H9 (cell line): ENCODE data around the gene ACAA2. TPM values are rescaled to one million over a fixed set of nuclear protein-coding genes. Genes with fewer than 3 reads are reported as not detected.
A peak's percentile ranks its signal among the peaks of the same experiment; 100 is the strongest.

Experiments
- DNase-seq: peaks from one replicate; pipeline ENCODE4 v3.0.0-alpha.2; 2017
- H2AFZ ChIP-seq: one replicate; pipeline ENCODE4 v1.6.1; 2013; ENCODE audit warnings: mild to moderate bottlenecking, low read length, control low read depth, moderate library complexity
- H2AK5ac ChIP-seq: 2 replicates; pipeline ENCODE4 v1.6.1; 2013; ENCODE audit warnings: low read length, control low read depth, mixed read lengths; ENCODE audit not compliant: insufficient read length
- H2BK120ac ChIP-seq: one replicate; pipeline ENCODE4 v1.6.1; 2013; ENCODE audit warnings: low read depth, mild to moderate bottlenecking, low read length, control low read depth, inconsistent platforms; ENCODE audit not compliant: poor library complexity, severe bottlenecking
- H2BK12ac ChIP-seq: 2 replicates; pipeline ENCODE4 v1.6.1; 2013; ENCODE audit warnings: low read length, control low read depth, mixed read lengths, low read depth; ENCODE audit not compliant: insufficient read length
- H2BK15ac ChIP-seq: 2 replicates; pipeline ENCODE4 v1.6.1; 2013; ENCODE audit warnings: low read depth, low read length, control low read depth
- H2BK20ac ChIP-seq: one replicate; pipeline ENCODE4 v1.6.1; 2013; ENCODE audit warnings: low read depth, mild to moderate bottlenecking, low read length, control low read depth, inconsistent platforms; ENCODE audit not compliant: poor library complexity, severe bottlenecking
- H2BK5ac ChIP-seq: 2 replicates; pipeline ENCODE4 v1.6.1; 2013; ENCODE audit warnings: low read length, control low read depth, mixed read lengths; ENCODE audit not compliant: insufficient read length
- H3K14ac ChIP-seq: 2 replicates; pipeline ENCODE4 v1.6.1; 2013; ENCODE audit warnings: low read length, control low read depth; ENCODE audit not compliant: insufficient read depth
- H3K18ac ChIP-seq: 2 replicates; pipeline ENCODE4 v1.6.1; 2013; ENCODE audit warnings: low read depth, mild to moderate bottlenecking, mixed read lengths, low read length, control low read depth; ENCODE audit not compliant: insufficient read length
- H3K23ac ChIP-seq: 2 replicates; pipeline ENCODE4 v1.6.1; 2013; ENCODE audit warnings: low read length, control low read depth, mixed read lengths, low read depth; ENCODE audit not compliant: insufficient read length
- H3K23me2 ChIP-seq: 2 replicates; pipeline ENCODE4 v1.6.1; 2013; ENCODE audit warnings: low read depth, mild to moderate bottlenecking, mixed read lengths, low read length, control low read depth; ENCODE audit not compliant: insufficient read length, poor library complexity, severe bottlenecking
- H3K27ac ChIP-seq: 2 replicates; pipeline ENCODE4 v1.5.1; 2013; ENCODE audit warnings: low read length, control low read depth, mixed read lengths, low read depth; ENCODE audit not compliant: insufficient read length
- H3K27me3 ChIP-seq: 2 replicates; pipeline ENCODE4 v1.6.1; 2013; ENCODE audit warnings: low read length, control low read depth, inconsistent platforms; ENCODE audit not compliant: insufficient read depth
- H3K4ac ChIP-seq: 2 replicates; pipeline ENCODE4 v1.6.1; 2013; ENCODE audit warnings: low read depth, mild to moderate bottlenecking, control low read depth, inconsistent platforms, low read length, moderate library complexity
- H3K4me1 ChIP-seq: 2 replicates; pipeline ENCODE4 v1.6.1; 2013; ENCODE audit warnings: low read length, control low read depth, inconsistent platforms; ENCODE audit not compliant: insufficient read depth
- H3K4me2 ChIP-seq: 2 replicates; pipeline ENCODE4 v1.6.1; 2013; ENCODE audit warnings: low read length, control low read depth, mixed read lengths; ENCODE audit not compliant: insufficient read length, insufficient read depth
- H3K56ac ChIP-seq: 2 replicates; pipeline ENCODE4 v1.6.1; 2013; ENCODE audit warnings: low read depth, mild to moderate bottlenecking, mixed read lengths, low read length, control low read depth; ENCODE audit not compliant: insufficient read length
- H3K79me1 ChIP-seq: 2 replicates; pipeline ENCODE4 v1.6.1; 2013; ENCODE audit warnings: low read depth, mild to moderate bottlenecking, moderate library complexity, low read length, control low read depth, inconsistent platforms; ENCODE audit not compliant: insufficient read depth, poor library complexity, severe bottlenecking
- H3K79me2 ChIP-seq: 2 replicates; pipeline ENCODE4 v1.6.1; 2013; ENCODE audit warnings: low read length, control low read depth, inconsistent platforms; ENCODE audit not compliant: insufficient read depth
- H3K9ac ChIP-seq: 2 replicates; pipeline ENCODE4 v1.6.1; 2013; ENCODE audit warnings: low read length, control low read depth, mixed read lengths; ENCODE audit not compliant: insufficient read length; ENCODE audit errors: extremely low read depth
- H3K9me3 ChIP-seq: one replicate; pipeline ENCODE4 v1.6.1; 2013; ENCODE audit warnings: low read depth, low read length, inconsistent platforms; ENCODE audit not compliant: control insufficient read depth
- H3T11ph ChIP-seq: one replicate; pipeline ENCODE4 v1.6.1; 2013; ENCODE audit warnings: mild to moderate bottlenecking, low read length, control low read depth, inconsistent platforms
- H4K20me1 ChIP-seq: one replicate; pipeline ENCODE4 v1.6.1; 2013; ENCODE audit not compliant: control insufficient read depth, insufficient read length, insufficient read depth
- H4K5ac ChIP-seq: 2 replicates; pipeline ENCODE4 v1.6.1; 2013; ENCODE audit warnings: low read depth, mild to moderate bottlenecking, mixed read lengths, low read length, control low read depth; ENCODE audit not compliant: insufficient read length
- H4K8ac ChIP-seq: replicated peaks from 2 replicates; pipeline ENCODE4 v1.6.1; 2013; ENCODE audit warnings: low read length, control low read depth, mixed read lengths, low read depth; ENCODE audit not compliant: insufficient read length
- H4K91ac ChIP-seq: 2 replicates; pipeline ENCODE4 v1.6.1; 2013; ENCODE audit warnings: low read depth, mild to moderate bottlenecking, moderate library complexity, mixed read lengths, low read length, control low read depth; ENCODE audit not compliant: insufficient read length
- H3K27ac Mint-ChIP-seq, 3 experiments: 2 replicates in 2 of 3; 3 replicates in 1 of 3; pipeline ENCODE4 v1.8.0; 2020 to 2021; ENCODE audit warnings: mixed read lengths in 3 of 3, mild to moderate bottlenecking in 1 of 3, moderate library complexity in 1 of 3
- H3K27me3 Mint-ChIP-seq: 2 replicates; pipeline ENCODE4 v1.8.0; 2021; ENCODE audit warnings: low read depth, mild to moderate bottlenecking, moderate library complexity, mixed read lengths
- H3K36me3 Mint-ChIP-seq, 3 experiments: 2 replicates in 2 of 3; 3 replicates in 1 of 3; pipeline ENCODE4 v1.8.0; 2020 to 2021; ENCODE audit warnings: low read depth in 3 of 3, mixed read lengths in 3 of 3; ENCODE audit not compliant: insufficient read depth in 1 of 3
- H3K4me1 Mint-ChIP-seq, 2 experiments: 2 replicates each; pipeline ENCODE4 v1.8.0; 2020; ENCODE audit warnings: mixed read lengths in 2 of 2
- H3K4me3 Mint-ChIP-seq, 2 experiments: 2 replicates in 1 of 2; 3 replicates in 1 of 2; pipeline ENCODE4 v1.8.0; 2020 to 2021; ENCODE audit warnings: mild to moderate bottlenecking in 2 of 2, mixed read lengths in 2 of 2, moderate library complexity in 1 of 2
- H3K9me3 Mint-ChIP-seq, 2 experiments: 2 replicates in 1 of 2; 3 replicates in 1 of 2; pipeline ENCODE4 v1.8.0; 2020; ENCODE audit warnings: mild to moderate bottlenecking in 2 of 2, mixed read lengths in 2 of 2, moderate library complexity in 1 of 2
- CTCF ChIP-seq: fragments of 200-600 bp; sonication (generic); conservative IDR thresholded peaks from 3 replicates; pipeline ENCODE4 v1.8.0; 2021; ENCODE audit warnings: antibody characterized with exemption, mild to moderate bottlenecking
- WGBS: extraction: QIAGEN DNeasy Blood & Tissue Kit; methylation state at CpG from one replicate; pipeline ENCODE4 v1.1.7; 2013; ENCODE audit warnings: missing lambda C conversion rate, low lambda C conversion rate, mixed read lengths; ENCODE audit not compliant: insufficient read length; ENCODE audit errors: extremely low coverage; 5-methylcytosine and 5-hydroxymethylcytosine counted together
- total RNA-seq: library from RNA; stranded (reverse); gene quantifications from 2 replicates; pipeline ENCODE4 v1.2.1, GENCODE V29; 2021

Gene ACAA2
- total RNA-seq, 1 experiment from 2014 or later: 115 TPM

- Histone ChIP-seq H2BK20ac (no peak overlapping the region), H2BK120ac (no peak overlapping the region), H4K5ac (no peak overlapping the region), H3K79me2 (no peaks in the 10 kb centered on the region), H3K9ac (no peak overlapping the region), H3K23me2 (no peaks in the 10 kb centered on the region), H2AK5ac (no peak overlapping the region), H3K27me3 (no peaks in the 10 kb centered on the region), H3K18ac (no peak overlapping the region), H4K91ac (no peak overlapping the region), H3K56ac (no peak overlapping the region), H3K4me2 (no peak overlapping the region), H3K79me1 (no peaks in the 10 kb centered on the region), H3K4ac (no peak overlapping the region), H3K27ac (no peak overlapping the region), H2AFZ (no peak overlapping the region), H3K9me3 (no peaks in the 10 kb centered on the region), H3K14ac (no peak overlapping the region), H2BK5ac (no peak overlapping the region), H4K20me1 (no peaks in the 10 kb centered on the region), H2BK15ac (no peak overlapping the region), H3K4me1 (no peaks in the 10 kb centered on the region; the same call in 1 of the 2 replicates), H2BK12ac (no peak overlapping the region), H3K23ac (no peak overlapping the region), H4K8ac (no peak overlapping the region), H3T11ph (no peak overlapping the region)
- H3K27ac Mint-ChIP-seq: peak overlapping the region in 2 of 3 experiments; percentile 45 to 92; a peak in 3 of 7 replicates
- H3K4me3 Mint-ChIP-seq: no peak overlapping the region
- H3K36me3 Mint-ChIP-seq: no peaks in the 10 kb centered on the region
- no peak for TF ChIP-seq CTCF
- H3K9me3 Mint-ChIP-seq: peaks cover 0 to 6% of the 10 kb centered on the region in 2 experiments; a peak in 2 of 5 replicates
- no peaks in the 10 kb centered on the region; the same call in 1 of the 2 replicates for H3K27me3 Mint-ChIP-seq
- WGBS: no CpG with 5 or more reads among the region's 23 CpGs
- H3K4me1 Mint-ChIP-seq: peaks cover 35 to 48% of the 10 kb centered on the region in 2 experiments
- DNase-seq: peak; percentile 74
Measured at GRCh38 chr18:49757513-49758262, 55.6 kb downstream of the ACAA2 start.
